Skeletal muscle cell (primary cell): ENCODE measurements around the gene ELP4.
"Not testable (repeated sequence)": the region's sequence is repeated elsewhere in the genome, so short reads cannot be mapped to it uniquely, and the experiment has no call there.

Experiments used
- DNase-seq: peaks from one replicate; pipeline ENCODE4 v3.0.0-alpha.2; 2010; ENCODE audit warnings: low read depth
- H3K4me3 ChIP-seq: 2 replicates; pipeline ENCODE4 v1.5.1; 2011; ENCODE audit warnings: low read depth, mild to moderate bottlenecking, control low read depth, low read length, moderate library complexity

Gene ELP4

DNA sequence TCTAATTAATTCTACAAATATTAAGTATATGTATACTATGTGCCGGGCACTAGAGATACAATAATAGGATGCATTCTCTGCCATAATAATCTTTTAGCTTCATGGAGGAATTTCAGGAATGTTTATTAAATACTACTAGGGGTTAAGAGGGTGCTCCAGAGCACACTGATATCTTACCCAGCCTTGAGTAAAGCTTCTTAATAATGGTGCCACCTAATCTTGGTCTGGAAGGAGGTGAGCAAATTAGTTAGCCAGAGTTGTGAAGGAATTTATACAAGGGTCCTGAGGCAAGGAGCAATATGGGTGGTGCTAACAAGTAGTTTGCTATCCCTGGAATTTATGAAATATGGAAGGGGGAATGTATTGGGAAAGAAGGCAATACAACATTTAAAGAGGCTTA lies 21.7 kb downstream of the ELP4 start:
- no peak for DNase-seq
- no peak overlapping the region for H3K4me3 ChIP-seq

DNA sequence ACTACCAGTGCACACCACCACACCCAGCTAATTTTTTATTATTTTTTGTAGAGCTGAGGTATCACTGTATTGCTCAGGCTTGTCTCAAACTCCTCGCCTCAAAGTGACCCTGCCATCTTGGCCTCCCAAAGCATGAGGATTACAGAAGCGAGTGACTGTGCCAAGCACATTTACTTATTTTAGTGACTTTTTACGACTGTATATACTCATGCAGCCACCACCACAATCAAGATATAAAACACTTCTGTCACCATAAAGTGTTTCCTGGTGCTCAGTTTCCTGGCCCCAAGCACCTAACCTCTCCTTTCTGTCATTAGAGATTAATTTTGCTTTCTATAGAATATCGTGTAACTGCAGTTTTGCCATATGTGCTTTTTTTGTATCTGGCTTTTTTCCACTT lies 25.9 kb downstream of the ELP4 start:
- H3K4me3 ChIP-seq: no peak overlapping the region
- no peak for DNase-seq

DNA sequence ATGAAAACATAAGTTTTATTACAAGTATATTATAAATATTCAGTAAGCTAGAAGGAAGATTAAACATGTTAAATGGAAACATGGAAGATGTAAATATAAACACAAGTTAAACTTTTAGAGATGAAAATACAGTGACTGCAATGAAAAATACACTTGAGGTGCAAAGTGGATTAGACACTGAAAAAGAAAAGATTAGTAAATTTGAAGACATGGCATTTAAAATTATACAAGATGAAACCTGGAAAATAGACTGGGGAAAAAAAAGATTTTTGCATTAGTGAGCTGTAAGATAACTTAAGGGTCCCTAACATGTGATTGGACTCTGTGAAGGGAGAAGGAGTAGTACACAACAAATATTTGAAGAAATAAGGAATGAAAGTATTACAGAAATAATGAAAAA lies 33.3 kb downstream of the ELP4 start:
- DNase-seq: no peak

DNA sequence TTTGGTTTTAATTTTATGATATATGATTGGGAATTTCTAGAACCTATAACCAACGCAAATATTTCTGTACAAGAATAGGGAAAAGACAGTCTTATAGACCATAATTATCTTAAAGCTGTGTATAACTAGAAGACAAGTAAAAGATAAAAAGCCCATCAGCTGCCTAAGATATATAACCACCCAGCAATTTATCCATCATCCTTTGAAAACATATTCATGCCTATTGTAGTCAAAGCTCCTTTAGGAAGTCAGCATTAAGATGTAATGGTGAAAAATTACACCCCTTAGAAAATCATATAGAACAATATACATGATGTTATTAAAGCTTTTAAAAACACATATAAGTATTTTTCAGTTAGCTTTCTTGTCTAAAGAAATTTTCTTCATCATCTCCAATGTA lies 46.4 kb downstream of the ELP4 start:
- no peak overlapping the region for H3K4me3 ChIP-seq
- DNase-seq: no peak

More for the DNA sequence above, 33.3 kb downstream of the ELP4 start:
- no peak overlapping the region for H3K4me3 ChIP-seq

DNA sequence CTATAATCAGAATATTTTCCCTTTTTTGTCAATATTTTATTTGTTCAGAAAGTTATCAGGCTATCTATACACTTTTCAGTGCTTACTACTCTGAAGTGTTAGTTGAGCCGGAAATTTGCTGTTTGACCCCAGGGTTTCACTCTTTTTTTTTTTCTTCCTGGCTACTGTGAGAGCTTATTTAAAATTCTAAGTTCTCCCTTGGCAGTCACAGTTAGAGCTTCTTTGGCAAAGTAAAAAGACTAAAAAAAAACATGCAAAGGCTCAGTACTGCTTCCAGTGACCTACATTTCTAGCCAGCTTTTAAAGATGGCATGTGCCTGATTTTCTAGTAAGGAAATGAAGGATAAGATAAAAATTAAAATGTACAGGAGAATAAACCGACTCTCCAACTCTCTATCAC lies 48.4 kb downstream of the ELP4 start:
- no peak overlapping the region for H3K4me3 ChIP-seq
- DNase-seq: no peak

DNA sequence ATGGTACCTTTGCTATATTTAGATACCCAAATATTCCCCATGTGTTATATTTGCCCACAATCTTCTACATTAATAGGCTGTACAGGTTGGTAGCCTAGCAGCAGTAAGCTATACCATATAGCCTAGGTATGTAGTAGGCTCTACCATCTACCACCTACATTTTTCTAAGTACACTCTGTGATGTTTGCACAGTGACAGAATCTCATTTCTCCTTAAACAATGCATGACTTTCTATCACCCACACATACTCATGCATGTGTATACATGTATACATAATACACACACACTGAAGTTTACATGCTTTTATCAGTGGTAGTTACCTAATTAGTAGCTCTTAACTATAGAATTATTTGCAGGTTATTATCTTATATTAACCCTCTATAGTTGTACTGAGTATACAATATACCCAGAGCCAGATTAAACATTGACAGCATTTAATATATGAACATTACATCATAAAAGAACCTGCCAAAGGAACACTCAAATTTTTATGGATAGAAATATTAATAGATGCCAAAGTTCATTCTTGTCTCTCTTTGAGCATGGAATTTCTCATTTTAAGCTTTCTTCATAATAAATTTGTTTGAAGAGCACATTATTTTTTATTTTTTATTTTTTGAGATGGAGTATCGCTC lies 51.4 kb downstream of the ELP4 start:
- no peak overlapping the region for H3K4me3 ChIP-seq
- DNase-seq: no peak

DNA sequence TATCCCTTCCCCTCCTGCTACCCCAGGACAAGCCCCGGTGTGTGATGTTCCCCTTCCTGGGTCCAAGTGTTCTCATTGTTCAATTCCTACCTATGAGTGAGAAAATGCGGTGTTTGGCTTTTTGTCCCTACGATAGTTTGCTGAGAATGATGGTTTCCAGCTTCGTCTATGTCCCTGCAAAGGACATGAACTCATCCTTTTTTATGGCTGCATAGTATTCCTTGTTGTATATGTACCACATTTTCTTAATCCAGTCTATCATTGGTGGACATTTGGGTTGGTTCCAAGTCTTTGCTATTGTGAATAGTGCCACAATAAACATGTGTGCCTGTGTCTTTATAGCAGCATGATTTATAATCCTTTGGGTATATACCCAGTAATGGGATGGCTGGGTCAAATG lies 55.0 kb downstream of the ELP4 start:
- H3K4me3 ChIP-seq, DNase-seq: not testable (repeated sequence)

DNA sequence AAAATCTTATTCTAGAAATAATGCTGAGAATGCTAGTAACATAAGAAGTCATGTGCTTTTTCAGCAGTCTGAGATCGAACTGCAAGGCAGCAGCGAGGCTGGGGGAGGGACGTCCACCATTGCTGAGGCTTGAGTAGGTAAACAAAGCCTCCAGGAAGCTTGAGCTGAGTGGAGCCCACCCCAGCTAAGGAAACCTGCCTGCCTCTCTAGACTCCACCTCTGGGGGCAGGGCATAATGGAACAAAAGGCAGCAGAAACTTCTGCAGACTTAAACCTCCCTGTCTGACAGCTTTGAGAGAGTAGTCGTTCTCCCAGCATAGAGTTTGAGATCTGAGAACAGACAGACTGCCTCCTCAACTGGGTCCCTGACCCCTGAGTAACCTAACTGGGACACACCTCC lies 64.6 kb downstream of the ELP4 start:
- not testable (repeated sequence) for H3K4me3 ChIP-seq, DNase-seq

DNA sequence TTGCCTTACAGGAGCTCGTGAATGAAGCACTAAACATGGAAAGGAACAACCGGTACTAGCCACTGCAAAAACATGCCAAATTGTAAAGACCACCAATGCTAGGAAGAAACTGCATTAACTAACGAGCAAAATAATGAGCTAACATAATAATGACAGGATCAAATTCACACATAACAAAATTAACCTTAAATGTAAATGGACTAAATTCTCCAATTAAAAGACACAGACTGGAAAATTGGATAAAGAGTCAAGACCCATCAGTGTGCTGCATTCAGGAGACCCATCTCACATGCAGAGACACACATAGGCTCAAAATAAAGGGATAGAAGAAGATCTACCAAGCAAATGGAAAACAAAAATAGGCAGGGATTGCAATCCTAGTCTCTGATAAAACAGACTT lies 66.2 kb downstream of the ELP4 start:
- not testable (repeated sequence) for H3K4me3 ChIP-seq, DNase-seq

DNA sequence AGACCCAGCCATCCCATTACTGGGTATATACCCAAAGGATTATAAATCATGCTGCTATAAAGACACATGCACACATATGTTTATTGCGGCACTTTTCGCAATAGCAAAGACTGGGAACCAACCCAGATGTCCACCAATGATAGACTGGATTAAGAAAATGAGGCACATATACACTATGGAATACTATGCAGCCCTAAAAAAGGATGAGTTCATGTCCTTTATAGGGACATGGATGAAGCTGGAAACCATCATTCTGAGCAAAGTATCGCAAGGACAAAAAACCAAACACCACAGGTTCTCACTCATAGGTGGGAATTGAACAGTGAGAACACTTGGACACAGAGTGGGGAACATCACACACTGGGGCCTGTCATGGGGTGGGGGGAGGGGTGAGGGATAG lies 69.8 kb downstream of the ELP4 start:
- not testable (repeated sequence) for DNase-seq

DNA sequence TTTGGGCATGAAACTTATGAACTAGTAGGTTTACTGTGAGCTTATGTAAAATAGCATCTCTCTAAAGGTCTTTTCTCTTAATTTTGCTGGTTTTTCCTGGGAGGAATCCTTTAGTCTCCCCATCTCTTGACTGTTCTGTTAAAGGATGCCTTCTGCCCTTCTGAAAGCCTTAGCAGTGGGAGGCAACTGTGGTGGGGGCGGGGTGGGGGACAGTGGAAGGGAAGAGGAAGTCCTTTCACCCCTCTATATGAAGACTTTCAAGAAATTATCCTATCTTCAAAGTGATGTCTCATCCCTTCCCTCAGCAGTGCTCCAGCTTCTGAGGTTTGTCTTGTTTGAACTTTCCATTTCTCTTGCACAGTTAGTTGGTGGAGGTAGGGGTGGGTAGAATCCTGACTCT lies 73.1 kb downstream of the ELP4 start:
- no peak overlapping the region for H3K4me3 ChIP-seq
- DNase-seq: no peak

More for the DNA sequence above, 69.8 kb downstream of the ELP4 start:
- H3K4me3 ChIP-seq: not testable (repeated sequence)

DNA sequence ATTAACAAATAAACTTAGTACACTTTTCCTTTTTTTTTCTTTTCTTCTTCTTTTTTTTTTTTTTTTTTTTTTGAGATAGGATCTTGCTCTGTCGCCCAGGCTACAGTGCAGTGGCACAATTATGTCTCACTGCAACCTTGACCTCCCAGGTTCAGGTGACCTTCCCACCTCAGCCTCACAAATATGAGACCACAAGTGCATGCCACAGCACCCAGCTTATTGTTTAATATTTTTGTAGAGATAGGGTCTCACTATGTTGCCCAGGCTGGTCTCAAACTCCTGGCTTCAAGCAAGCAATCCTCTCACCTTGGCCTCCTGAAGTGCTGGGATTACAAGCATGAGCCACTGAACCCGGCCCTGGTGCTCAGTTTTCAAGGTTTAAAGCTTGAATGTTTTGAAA lies 88.9 kb downstream of the ELP4 start:
- no peak overlapping the region for H3K4me3 ChIP-seq
- DNase-seq: no peak

DNA sequence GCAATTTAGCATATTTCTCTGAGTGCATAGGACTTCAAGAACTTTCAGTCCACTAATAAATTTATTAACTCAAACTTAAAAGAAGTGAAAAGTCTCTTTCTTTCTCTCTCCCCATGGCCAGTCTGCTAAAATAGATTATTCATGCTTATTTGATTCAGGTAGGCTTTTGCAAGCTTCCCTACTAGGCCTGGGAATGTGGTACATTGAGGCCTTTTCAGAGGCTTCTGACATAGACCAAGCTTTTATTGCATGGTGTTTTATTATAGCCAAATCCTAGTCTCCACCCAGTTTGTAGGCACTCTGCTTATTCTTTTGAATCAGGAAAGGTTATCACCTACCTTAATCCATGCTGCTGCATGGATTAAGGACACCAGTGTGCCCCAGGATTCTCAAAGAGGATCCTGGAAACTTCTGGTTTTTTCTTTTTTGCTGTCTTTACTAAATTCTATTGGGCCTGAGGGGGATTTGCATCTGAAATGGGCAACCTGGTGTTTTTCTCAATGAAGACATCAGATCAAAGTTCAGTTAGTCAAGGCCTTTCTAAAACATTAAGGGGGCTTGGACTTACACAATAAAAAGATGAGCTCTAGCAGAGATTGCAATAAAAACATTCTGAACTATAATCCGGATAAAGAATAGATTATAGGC lies 92.2 kb downstream of the ELP4 start:
- no peak for DNase-seq
- H3K4me3 ChIP-seq: no peak overlapping the region

DNA sequence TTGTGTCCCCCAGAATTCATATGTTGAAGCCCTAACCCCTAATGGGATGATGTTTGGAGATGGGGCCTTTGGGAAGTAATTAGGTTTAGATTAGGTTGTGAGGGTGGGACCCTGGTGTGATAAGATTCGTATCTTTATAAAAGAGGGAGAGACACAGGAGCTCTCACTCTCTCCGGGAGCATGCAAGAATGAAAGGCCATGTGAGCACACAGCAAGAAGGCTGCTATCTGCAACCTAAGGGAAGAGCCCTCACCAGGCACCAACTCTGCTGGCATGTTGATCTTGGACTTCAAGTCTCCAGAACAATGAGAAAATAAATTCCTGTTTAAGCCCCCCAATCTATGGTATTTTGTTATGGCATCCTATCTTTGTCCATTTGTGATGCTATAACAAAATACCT lies 97.3 kb downstream of the ELP4 start:
- no peak overlapping the region for H3K4me3 ChIP-seq
- no peak for DNase-seq

DNA sequence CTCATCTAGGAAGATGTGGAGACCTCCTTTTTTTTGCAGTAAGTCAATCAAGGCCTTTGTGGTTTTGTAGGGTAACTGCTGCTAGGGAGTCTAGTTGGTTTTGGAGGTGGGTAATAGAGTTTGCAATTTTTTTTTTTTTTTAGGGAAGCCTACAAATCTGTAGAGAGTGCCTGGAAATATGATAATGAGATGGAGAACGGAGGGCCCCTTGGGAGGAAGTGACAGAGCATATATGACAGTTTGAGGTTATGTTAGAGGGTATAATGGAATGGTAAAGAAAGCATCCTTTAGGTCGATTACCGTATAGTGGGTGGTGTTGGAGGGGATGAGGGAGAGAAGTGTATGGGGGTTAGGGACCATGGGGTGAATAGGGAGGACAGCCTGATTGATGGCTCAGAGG lies 98.3 kb downstream of the ELP4 start:
- no peak overlapping the region for H3K4me3 ChIP-seq
- DNase-seq: no peak

DNA sequence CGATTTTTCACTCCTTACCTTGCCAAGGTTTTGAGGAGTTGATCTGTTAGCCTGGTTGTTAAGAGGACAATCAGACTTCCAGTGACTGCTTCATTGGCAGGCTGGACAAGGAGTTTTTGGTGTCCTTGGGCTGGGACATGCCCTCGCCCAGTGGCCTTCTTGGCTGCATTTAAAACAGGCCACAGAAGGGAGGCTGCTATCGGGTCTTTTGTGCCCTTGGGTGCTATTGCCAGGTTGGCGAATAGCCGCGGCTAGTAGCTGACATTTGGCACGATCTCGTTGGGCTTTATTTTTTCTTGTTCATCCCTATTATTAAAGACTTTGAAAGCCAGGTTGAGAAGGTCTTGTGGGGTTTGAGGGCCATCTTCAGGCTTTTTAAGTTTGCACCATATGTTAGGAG lies 99.4 kb downstream of the ELP4 start:
- H3K4me3 ChIP-seq: no peak overlapping the region
- DNase-seq: no peak

DNA sequence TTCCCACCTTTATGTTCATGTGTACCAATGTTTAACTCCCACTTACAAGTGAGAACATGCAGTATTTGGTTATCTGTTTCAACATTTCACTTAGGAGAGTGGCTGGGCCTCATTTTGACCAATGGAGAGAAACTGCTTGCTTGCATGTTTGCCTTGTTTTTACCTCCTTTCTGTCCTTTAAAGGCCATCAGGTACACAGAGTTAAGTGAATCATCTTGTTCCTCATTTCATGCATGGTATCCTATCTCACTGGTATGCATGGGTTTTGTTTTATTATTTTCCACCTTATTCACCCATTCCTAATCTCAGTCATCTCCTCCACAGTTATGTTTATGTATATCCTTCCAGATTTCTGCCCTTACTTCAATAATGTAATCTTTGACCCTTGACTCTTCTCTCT lies 101.0 kb downstream of the ELP4 start:
- DNase-seq: no peak
- no peak overlapping the region for H3K4me3 ChIP-seq

DNA sequence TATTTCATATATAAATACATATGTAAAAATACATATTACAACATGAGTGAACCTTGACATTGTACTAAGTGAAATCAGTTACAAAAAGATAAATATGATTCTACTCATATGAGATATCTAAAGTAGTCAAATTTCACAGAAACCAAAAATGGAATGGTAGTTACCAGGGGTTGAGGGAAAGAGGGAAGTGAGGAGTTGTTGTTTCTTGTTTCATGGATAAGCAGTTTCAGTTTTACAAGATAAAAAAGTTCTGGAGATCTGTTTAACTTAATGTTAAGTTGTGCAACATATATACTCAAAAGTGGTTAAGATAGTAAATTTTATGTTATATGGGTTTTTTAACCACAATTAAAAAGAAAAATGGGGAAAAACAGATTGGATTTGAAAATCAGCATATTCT lies 107.7 kb downstream of the ELP4 start:
- DNase-seq: no peak

DNA sequence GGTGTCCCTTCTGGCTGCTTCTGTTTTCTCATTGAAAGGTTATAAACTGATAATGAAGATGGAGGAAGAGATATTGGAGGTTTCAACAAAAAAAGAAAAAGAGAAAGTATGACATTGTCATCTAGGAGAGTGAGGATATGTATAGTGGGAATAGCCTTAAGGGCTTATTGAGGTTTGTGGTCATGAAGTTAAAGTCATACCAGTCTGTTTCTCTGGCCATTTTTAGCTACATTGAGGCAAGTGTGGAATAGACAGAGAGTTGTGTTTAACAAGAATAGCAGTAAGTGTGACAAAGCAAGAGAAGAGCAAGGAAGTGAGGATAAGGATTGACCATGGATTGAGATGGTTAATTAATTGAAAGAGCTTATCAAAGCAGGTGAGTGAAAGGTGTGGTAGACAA lies 110.4 kb downstream of the ELP4 start:
- DNase-seq: no peak
- no peak overlapping the region for H3K4me3 ChIP-seq

More for the DNA sequence above, 107.7 kb downstream of the ELP4 start:
- H3K4me3 ChIP-seq: no peak overlapping the region

DNA sequence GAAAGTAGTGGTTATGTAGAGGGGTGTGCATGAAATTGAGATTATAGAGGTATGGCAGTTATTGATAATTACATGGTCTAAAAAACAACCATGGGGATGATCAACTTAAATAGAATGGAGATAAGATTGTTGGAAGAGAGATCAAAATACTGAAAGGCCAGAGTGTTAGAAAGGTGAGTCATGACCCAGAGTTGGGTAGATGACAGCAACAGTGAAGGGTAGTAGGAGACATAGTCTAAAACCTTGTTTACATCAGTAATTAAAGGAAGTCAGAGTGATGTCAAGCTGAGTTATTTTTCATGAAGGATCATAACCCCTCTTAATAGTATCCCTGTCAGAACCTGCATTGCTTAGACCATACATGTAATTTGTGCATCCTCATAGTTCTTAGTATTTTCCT lies 110.9 kb downstream of the ELP4 start:
- no peak overlapping the region for H3K4me3 ChIP-seq
- no peak for DNase-seq

DNA sequence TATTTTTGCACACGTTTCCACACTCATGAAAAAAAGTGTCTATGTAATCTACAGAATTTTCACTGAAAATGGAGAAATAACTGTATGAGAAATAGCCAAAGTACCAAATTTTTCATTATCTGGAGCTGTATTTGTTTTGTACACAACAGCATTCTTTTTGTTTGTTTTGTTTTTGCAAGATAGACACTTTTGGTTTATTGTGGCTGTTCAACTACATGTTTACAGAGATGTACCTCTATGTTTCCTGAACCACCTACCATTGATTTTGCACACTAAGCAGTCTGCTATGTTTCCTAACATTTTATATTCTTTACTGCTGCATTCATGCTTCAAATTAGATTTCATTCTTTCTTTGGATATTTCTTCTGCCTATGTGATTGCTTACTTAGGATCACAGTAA lies 116.3 kb downstream of the ELP4 start:
- no peak overlapping the region for H3K4me3 ChIP-seq
- no peak for DNase-seq

DNA sequence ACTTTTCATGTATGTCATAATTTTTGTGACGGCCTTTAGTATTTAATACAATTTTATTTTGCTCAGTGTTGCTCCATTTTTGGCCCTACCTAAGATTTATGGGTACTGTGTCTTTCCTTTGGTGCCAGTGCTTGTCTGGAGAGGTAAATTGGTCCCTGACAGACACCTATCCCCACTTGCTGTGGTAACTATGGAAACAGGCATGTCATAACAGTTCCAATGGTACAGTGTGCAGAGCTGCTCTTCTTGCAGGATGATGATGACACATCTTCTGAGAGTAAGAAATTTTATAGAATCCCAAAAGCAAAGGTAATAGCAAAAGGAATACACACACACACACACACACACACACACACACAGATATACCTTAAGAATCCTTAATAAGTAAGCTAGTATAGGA lies 118.5 kb downstream of the ELP4 start:
- no peak overlapping the region for H3K4me3 ChIP-seq
- DNase-seq: no peak
